Left lung (tissue), 10 donors: ENCODE data around the gene PDE8B. TPM values are rescaled to one million over a fixed set of nuclear protein-coding genes. Genes with fewer than 3 reads are reported as not detected.

Experiments used
- ATAC-seq: fragments of 200-7000 bp; cut with Tn5 transposase; one replicate; pipeline ENCODE4 v1.9.1; 2020; ENCODE audit warnings: moderate library complexity
- DNase-seq, 4 donors: peaks; one replicate each; pipeline ENCODE4 v3.0.0-alpha.2; 2013 to 2020
- H3K27ac ChIP-seq, 2 donors: fragments of 200-600 bp; sonication (generic) in 1 of 2; one replicate each; pipeline versions ENCODE4 v1.5.0 to v1.8.0; 2020 to 2021
- H3K27me3 ChIP-seq, 2 donors: fragments of 200-600 bp; sonication (generic) in 1 of 2; one replicate each; pipeline versions ENCODE4 v1.5.0 to v1.8.0; 2020 to 2021
- H3K36me3 ChIP-seq, 2 donors: fragments of 200-600 bp; sonication (generic) in 1 of 2; one replicate each; pipeline versions ENCODE4 v1.5.0 to v1.8.0; 2020 to 2021
- H3K4me1 ChIP-seq, 2 donors: fragments of 200-600 bp; one replicate each; pipeline ENCODE4 v1.8.0; 2021
- H3K4me3 ChIP-seq, 2 donors: fragments of 200-600 bp; sonication (generic) in 1 of 2; one replicate each; pipeline versions ENCODE4 v1.5.0 to v1.8.0; 2020 to 2021; ENCODE audit warnings: mild to moderate bottlenecking in 1 of 2
- H3K9me3 ChIP-seq, 2 donors: fragments of 200-600 bp; sonication (generic) in 1 of 2; one replicate each; pipeline versions ENCODE4 v1.5.0 to v1.8.0; 2020 to 2021
- CTCF ChIP-seq, 2 donors: fragments of 200-600 bp; sonication (generic) in 1 of 2; IDR thresholded peaks; one replicate each; pipeline versions ENCODE4 v1.5.0 to v1.8.0; 2021; ENCODE audit warnings: antibody characterized with exemption in 2 of 2
- intact Hi-C, 2 donors: fragments of 100-400 bp; cut with DNase I; formaldehyde crosslinking; loops; one replicate each; pipeline versions ENCODE4 v1.11.2 to v1.14.2; 2022
- polyA plus RNA-seq, 6 donors: library from polyadenylated mRNA; unstranded; fragments of 120-200 nt; gene quantifications; one replicate each; pipeline ENCODE4 v1.2.1, GENCODE V29; 2013; ENCODE audit not compliant: insufficient read length in 6 of 6
- total RNA-seq, 2 donors: library from RNA; stranded (reverse); fragmentation: NEBNext Ultra II Directional; extraction: Animal tissue kit (Norgen Biotek cat#: 25700); gene quantifications; one replicate each; pipeline ENCODE4 v1.2.1, GENCODE V29; 2021
- donor health status: DM: no; HTN: yes; CAD: no.
- donor health status: DM: no; HTN: no; CAD: no.

Gene PDE8B
- total and polyA plus RNA-seq, 8 donors = 3.3 to 8.7 (median 6.5) TPM

DNA sequence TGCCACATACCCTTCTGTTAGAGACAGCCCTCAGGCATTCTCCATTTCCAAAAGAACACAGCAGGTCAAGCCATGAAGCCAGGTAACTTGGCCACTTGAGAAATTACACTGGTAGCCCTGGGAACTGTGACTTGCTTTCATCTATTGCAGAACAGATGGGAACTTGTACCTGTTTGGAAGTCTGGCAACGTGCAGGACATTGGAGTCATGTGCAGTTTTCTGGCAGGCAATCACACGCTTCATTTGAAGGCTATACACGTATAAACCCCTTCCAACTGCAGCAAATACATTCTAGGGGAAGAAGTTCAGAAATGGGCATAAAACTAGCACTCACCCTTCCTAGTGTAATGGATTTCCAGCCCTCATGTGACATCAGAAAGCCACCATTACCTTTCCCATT, 227.6 kb downstream of the PDE8B start:
- intact Hi-C loops = no loop called here
- ATAC-seq (no peak), DNase-seq (no peak)
- Histone ChIP-seq H3K27me3 (no peaks in the 10 kb centered on the region), H3K4me1 (no peaks in the 10 kb centered on the region), H3K27ac (no peak overlapping the region), H3K36me3 (peaks cover 0 to 65% of the 10 kb centered on the region in 2 donors), H3K9me3 (no peaks in the 10 kb centered on the region), H3K4me3 (no peak overlapping the region)
- TF ChIP-seq CTCF (IDR thresholded peaks at IDR 0.05) = no peak

- Histone ChIP-seq H3K27me3 (no peaks in the 10 kb centered on the region), H3K4me3 (no peak overlapping the region), H3K9me3 (no peaks in the 10 kb centered on the region), H3K36me3 (peaks cover 0 to 64% of the 10 kb centered on the region in 2 donors), H3K4me1 (no peaks in the 10 kb centered on the region), H3K27ac (no peak overlapping the region)
- intact Hi-C loops = no loop called here
- ATAC-seq (no peak), DNase-seq (no peak)
- no peak for TF ChIP-seq CTCF (IDR thresholded peaks at IDR 0.05)
Observed at GRCh38 chr5:77443670-77444069, 233.2 kb downstream of the PDE8B start.

- Histone ChIP-seq H3K4me1 (no peaks in the 10 kb centered on the region), H3K27me3 (no peaks in the 10 kb centered on the region), H3K36me3 (peaks cover 0 to 70% of the 10 kb centered on the region in 2 donors), H3K27ac (no peak overlapping the region), H3K9me3 (no peaks in the 10 kb centered on the region), H3K4me3 (no peak overlapping the region)
- no peak for TF ChIP-seq CTCF (IDR thresholded peaks at IDR 0.05)
- ATAC-seq (no peak), DNase-seq (no peak)
- intact Hi-C loops = no loop called here
Observed at GRCh38 chr5:77444356-77444755, 233.9 kb downstream of the PDE8B start.

GRCh38 chr5:77448831-77449230, 238.4 kb downstream of the PDE8B start:
- Histone ChIP-seq H3K27ac (no peak overlapping the region), H3K27me3 (no peaks in the 10 kb centered on the region), H3K4me1 (peaks cover 0 to 2% of the 10 kb centered on the region in 2 donors), H3K36me3 (peaks cover 0 to 54% of the 10 kb centered on the region in 2 donors), H3K9me3 (no peaks in the 10 kb centered on the region), H3K4me3 (no peak overlapping the region)
- no peak for TF ChIP-seq CTCF (IDR thresholded peaks at IDR 0.05)
- intact Hi-C loops = no loop called here
- DNase-seq (no peak), ATAC-seq (no peak)

DNA sequence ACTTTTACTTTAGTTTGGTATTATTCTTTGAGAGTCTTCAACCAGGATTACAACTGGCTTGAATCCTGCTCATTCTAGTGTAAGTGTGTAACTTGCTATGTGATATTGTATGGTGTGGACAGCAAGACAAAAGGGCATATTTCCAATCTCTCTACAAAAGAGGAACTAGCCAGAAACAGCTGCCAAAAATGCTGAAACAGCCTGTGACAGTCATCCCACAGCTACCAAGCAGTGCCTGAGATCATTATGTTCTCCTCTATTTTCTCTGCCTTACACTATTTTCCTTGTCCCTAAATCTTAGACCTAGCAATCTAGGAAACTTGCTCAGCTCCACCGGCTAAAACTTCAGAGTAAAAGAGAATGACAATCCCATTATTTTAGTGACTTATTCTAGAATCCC, 238.8 kb downstream of the PDE8B start:
- Histone ChIP-seq H3K9me3 (no peaks in the 10 kb centered on the region), H3K4me3 (no peak overlapping the region), H3K4me1 (peaks cover 0 to 2% of the 10 kb centered on the region in 2 donors), H3K27me3 (no peaks in the 10 kb centered on the region), H3K36me3 (peaks cover 0 to 49% of the 10 kb centered on the region in 2 donors), H3K27ac (no peak overlapping the region)
- intact Hi-C loops = no loop called here
- DNase-seq (peak in 1 of 4 donors; percentile 47), ATAC-seq (peak; percentile 58)
- TF ChIP-seq CTCF (IDR thresholded peaks at IDR 0.05) = no peak
